HCT116 (cell line): ENCODE results near the gene CSRP3.

Experiments
- POLR2A ChIP-seq: IDR thresholded peaks from 2 replicates; pipeline ENCODE4 v1.7.0; 2011; ENCODE audit warnings: borderline replicate concordance; ENCODE audit not compliant: insufficient read depth, insufficient read length; ENCODE audit errors: extremely low read depth
- SRF ChIP-seq: IDR thresholded peaks from 2 replicates; pipeline ENCODE4 v1.6.1; 2012; ENCODE audit warnings: low read depth
- TCF7L2 ChIP-seq: IDR thresholded peaks from 2 replicates; pipeline ENCODE4 v1.7.0; 2011; ENCODE audit warnings: borderline replicate concordance, inconsistent platforms; ENCODE audit not compliant: insufficient read depth, insufficient read length; ENCODE audit errors: extremely low read depth
- ZFX ChIP-seq: fragments of 450-650 bp; IDR thresholded peaks from 2 replicates; pipeline ENCODE4 v1.6.1; 2017
- TF ChIP-seq, protein P1 (sequence below), 3 experiments: fragments of 200-600 bp in 1 of 3; sonication (generic) in 1 of 3; IDR thresholded peaks in 2 of 3; conservative IDR thresholded peaks in 1 of 3; 2 replicates each; pipeline ENCODE4 v1.5.1; 2012 to 2017; ENCODE audit warnings: low read depth in 2 of 3, low read length in 2 of 3, antibody characterized with exemption in 1 of 3, borderline replicate concordance in 1 of 3, control low read depth in 1 of 3, mild to moderate bottlenecking in 1 of 3, mixed read lengths in 1 of 3, mixed run types in 1 of 3, moderate library complexity in 1 of 3; ENCODE audit not compliant: insufficient read depth in 1 of 3
- TF ChIP-seq, protein P2 (sequence below): IDR thresholded peaks from 2 replicates; pipeline ENCODE4 v1.6.1; 2012
- TF ChIP-seq, protein P3 (sequence below): IDR thresholded peaks from 2 replicates; pipeline ENCODE4 v1.6.1; 2012

DNA sequence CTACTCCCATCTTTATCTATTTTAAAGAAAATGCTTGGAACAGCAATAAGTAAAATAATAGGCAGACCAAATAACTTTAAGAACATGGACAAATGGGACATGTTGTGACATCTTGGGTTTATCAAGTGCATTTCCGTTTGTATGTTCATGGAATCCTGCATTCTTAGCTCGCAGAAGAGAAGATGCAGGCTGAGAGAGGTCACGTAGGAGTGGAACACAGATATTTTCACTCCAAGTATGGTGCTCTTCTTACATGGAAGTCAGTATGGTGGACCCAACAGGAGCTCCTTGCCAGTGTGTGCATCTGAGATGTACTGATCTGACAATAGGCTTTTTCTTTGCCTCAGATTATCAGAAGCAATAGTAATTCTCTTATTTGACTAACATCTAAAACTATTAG, 37.3 kb upstream of the CSRP3 start:
- TF ChIP-seq POLR2A (no peak), SRF (no peak), TCF7L2 (no peak), ZFX (no peak)
- TF ChIP-seq, protein P1, sequence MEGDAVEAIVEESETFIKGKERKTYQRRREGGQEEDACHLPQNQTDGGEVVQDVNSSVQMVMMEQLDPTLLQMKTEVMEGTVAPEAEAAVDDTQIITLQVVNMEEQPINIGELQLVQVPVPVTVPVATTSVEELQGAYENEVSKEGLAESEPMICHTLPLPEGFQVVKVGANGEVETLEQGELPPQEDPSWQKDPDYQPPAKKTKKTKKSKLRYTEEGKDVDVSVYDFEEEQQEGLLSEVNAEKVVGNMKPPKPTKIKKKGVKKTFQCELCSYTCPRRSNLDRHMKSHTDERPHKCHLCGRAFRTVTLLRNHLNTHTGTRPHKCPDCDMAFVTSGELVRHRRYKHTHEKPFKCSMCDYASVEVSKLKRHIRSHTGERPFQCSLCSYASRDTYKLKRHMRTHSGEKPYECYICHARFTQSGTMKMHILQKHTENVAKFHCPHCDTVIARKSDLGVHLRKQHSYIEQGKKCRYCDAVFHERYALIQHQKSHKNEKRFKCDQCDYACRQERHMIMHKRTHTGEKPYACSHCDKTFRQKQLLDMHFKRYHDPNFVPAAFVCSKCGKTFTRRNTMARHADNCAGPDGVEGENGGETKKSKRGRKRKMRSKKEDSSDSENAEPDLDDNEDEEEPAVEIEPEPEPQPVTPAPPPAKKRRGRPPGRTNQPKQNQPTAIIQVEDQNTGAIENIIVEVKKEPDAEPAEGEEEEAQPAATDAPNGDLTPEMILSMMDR (IDR thresholded peaks at IDR 0.05 in 2 of 3, conservative IDR thresholded peaks at IDR 0.05 in 1 of 3; ENCODE audit: borderline replicate concordance in 1 of 3, insufficient read depth in 1 of 3, low read depth in 2 of 3, low read length in 2 of 3): no peak
- TF ChIP-seq, protein P2, sequence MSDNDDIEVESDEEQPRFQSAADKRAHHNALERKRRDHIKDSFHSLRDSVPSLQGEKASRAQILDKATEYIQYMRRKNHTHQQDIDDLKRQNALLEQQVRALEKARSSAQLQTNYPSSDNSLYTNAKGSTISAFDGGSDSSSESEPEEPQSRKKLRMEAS: no peak
- TF ChIP-seq, protein P3, sequence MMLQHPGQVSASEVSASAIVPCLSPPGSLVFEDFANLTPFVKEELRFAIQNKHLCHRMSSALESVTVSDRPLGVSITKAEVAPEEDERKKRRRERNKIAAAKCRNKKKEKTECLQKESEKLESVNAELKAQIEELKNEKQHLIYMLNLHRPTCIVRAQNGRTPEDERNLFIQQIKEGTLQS: no peak
